Loucy (cell line): Measurements from ENCODE around the gene KRTAP2-4.

Experiments used
- EZH2phosphoT487 ChIP-seq: fragments of 200-600 bp; IDR thresholded peaks from 2 replicates; pipeline ENCODE4 v1.6.1; 2018; ENCODE audit warnings: antibody characterized with exemption, mild to moderate bottlenecking, moderate library complexity, borderline replicate concordance
- TF ChIP-seq, protein P1 (sequence below): fragments of 200-600 bp; sonication (generic); conservative IDR thresholded peaks from 2 replicates; pipeline ENCODE4 v1.5.1; 2014; ENCODE audit warnings: mild to moderate bottlenecking, antibody characterized with exemption, low read length

- TF ChIP-seq, protein P1, sequence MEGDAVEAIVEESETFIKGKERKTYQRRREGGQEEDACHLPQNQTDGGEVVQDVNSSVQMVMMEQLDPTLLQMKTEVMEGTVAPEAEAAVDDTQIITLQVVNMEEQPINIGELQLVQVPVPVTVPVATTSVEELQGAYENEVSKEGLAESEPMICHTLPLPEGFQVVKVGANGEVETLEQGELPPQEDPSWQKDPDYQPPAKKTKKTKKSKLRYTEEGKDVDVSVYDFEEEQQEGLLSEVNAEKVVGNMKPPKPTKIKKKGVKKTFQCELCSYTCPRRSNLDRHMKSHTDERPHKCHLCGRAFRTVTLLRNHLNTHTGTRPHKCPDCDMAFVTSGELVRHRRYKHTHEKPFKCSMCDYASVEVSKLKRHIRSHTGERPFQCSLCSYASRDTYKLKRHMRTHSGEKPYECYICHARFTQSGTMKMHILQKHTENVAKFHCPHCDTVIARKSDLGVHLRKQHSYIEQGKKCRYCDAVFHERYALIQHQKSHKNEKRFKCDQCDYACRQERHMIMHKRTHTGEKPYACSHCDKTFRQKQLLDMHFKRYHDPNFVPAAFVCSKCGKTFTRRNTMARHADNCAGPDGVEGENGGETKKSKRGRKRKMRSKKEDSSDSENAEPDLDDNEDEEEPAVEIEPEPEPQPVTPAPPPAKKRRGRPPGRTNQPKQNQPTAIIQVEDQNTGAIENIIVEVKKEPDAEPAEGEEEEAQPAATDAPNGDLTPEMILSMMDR, result no peak
- TF ChIP-seq EZH2phosphoT487, result no peak
Observed at GRCh38 chr17:41101586-41102259, 36.0 kb upstream of the KRTAP2-4 start, which contains the start of gene KRTAP4-16.
